DMS79 (cell line): Measurements from ENCODE around the gene SV2C.
"Not testable (repeated sequence)": the region's sequence is repeated elsewhere in the genome, so short reads cannot be mapped to it uniquely, and the experiment has no call there.

ENCODE experiments used
- DNase-seq: peaks from one replicate; lab custom pipeline; 2025; lab: John Stamatoyannopoulos, UW

The SV2C gene

GRCh38 chr5:76301932-76302331 lies 218.7 kb downstream of the SV2C start:
- DNase-seq, result not testable (repeated sequence)

- DNase-seq, result not testable (repeated sequence)
These were observed 219.5 kb downstream of the SV2C start for GRCh38 chr5:76302661-76303060.

GRCh38 chr5:76303921-76304320 lies 220.7 kb downstream of the SV2C start:
- no peak for DNase-seq

- DNase-seq, result no peak
These were observed 222.1 kb downstream of the SV2C start for GRCh38 chr5:76305269-76305668.

GRCh38 chr5:76305775-76306174 lies 222.6 kb downstream of the SV2C start:
- no peak for DNase-seq

- DNase-seq, result no peak
These were observed 227.0 kb downstream of the SV2C start for GRCh38 chr5:76310208-76310607.

- DNase-seq, result no peak
These were observed 229.6 kb downstream of the SV2C start for GRCh38 chr5:76312783-76313182.

- DNase-seq, result no peak
These were observed 231.5 kb downstream of the SV2C start for GRCh38 chr5:76314643-76315042.

- DNase-seq, result no peak
These were observed 236.5 kb downstream of the SV2C start for GRCh38 chr5:76319673-76320072.

GRCh38 chr5:76323494-76323893 lies 240.3 kb downstream of the SV2C start:
- not testable (repeated sequence) for DNase-seq

GRCh38 chr5:76325326-76325725 lies 242.1 kb downstream of the SV2C start:
- no peak for DNase-seq

GRCh38 chr5:76325876-76326491 lies 242.8 kb downstream of the SV2C start:
- DNase-seq, result no peak

GRCh38 chr5:76326577-76327302 lies 243.6 kb downstream of the SV2C start:
- DNase-seq, result no peak

GRCh38 chr5:76329346-76329745 lies 246.2 kb downstream of the SV2C start:
- no peak for DNase-seq

GRCh38 chr5:76331126-76331525 lies 247.9 kb downstream of the SV2C start:
- DNase-seq, result no peak

GRCh38 chr5:76332102-76332501 lies 248.9 kb downstream of the SV2C start:
- no peak for DNase-seq

GRCh38 chr5:76332611-76333205 lies 249.5 kb downstream of the SV2C start:
- DNase-seq, result no peak

GRCh38 chr5:76333571-76333970 lies 250.4 kb downstream of the SV2C start:
- DNase-seq, result no peak

GRCh38 chr5:76334574-76334973 lies 251.4 kb downstream of the SV2C start:
- DNase-seq, result no peak

GRCh38 chr5:76335451-76335850 lies 252.3 kb downstream of the SV2C start:
- not testable (repeated sequence) for DNase-seq

GRCh38 chr5:76336253-76336809 lies 253.1 kb downstream of the SV2C start:
- not testable (repeated sequence) for DNase-seq

GRCh38 chr5:76337953-76338451 lies 254.8 kb downstream of the SV2C start:
- DNase-seq, result no peak

- DNase-seq, result no peak
These were observed 256.7 kb downstream of the SV2C start for GRCh38 chr5:76339919-76340318.
